ENCODE measurements around the gene ZBTB1.

Gene ZBTB1

GRCh38 chr14:64474041-64474440 is 30.5 kb upstream of the ZBTB1 start:
- H3K4me2 ChIP-seq (ENCODE audit: low read length): no peak overlapping the region
- no peaks in the 10 kb centered on the region for H3K36me3 ChIP-seq (ENCODE audit: insufficient read depth, low read length)
- no peaks in the 10 kb centered on the region for H3K27me3 ChIP-seq (ENCODE audit: control insufficient read depth, insufficient read depth, low read length)
- no peaks in the 10 kb centered on the region for H3K4me1 ChIP-seq (ENCODE audit: control insufficient read depth, insufficient read depth, low read length)
- no peak overlapping the region for H3K4me3 ChIP-seq (ENCODE audit: low read length)
- H3K9ac ChIP-seq (ENCODE audit: low read depth, low read length): no peak overlapping the region
- no peaks in the 10 kb centered on the region for H3K9me3 ChIP-seq (replicated peaks; ENCODE audit: low read length)

- no peak overlapping the region for H3K4me3 ChIP-seq (ENCODE audit: low read length)
- no peaks in the 10 kb centered on the region for H3K4me1 ChIP-seq (ENCODE audit: control insufficient read depth, insufficient read depth, low read length)
- H3K27me3 ChIP-seq (ENCODE audit: control insufficient read depth, insufficient read depth, low read length): no peaks in the 10 kb centered on the region
Measured at GRCh38 chr14:64474698-64475097, 29.9 kb upstream of the ZBTB1 start.

GRCh38 chr14:64475585-64476273 is 28.8 kb upstream of the ZBTB1 start:
- Histone ChIP-seq H3K4me3 (ENCODE audit: low read length) (no peak overlapping the region), H3K9ac (ENCODE audit: low read depth, low read length) (no peak overlapping the region), H3K4me1 (ENCODE audit: control insufficient read depth, insufficient read depth, low read length) (no peaks in the 10 kb centered on the region), H3K4me2 (ENCODE audit: low read length) (no peak overlapping the region), H3K36me3 (ENCODE audit: insufficient read depth, low read length) (no peaks in the 10 kb centered on the region), H3K9me3 (replicated peaks; ENCODE audit: low read length) (no peaks in the 10 kb centered on the region), H3K27me3 (ENCODE audit: control insufficient read depth, insufficient read depth, low read length) (no peaks in the 10 kb centered on the region)

More at GRCh38 chr14:64474698-64475097, 29.9 kb upstream of the ZBTB1 start:
- Histone ChIP-seq H3K9ac (ENCODE audit: low read depth, low read length) (no peak overlapping the region), H3K36me3 (ENCODE audit: insufficient read depth, low read length) (no peaks in the 10 kb centered on the region), H3K9me3 (replicated peaks; ENCODE audit: low read length) (no peaks in the 10 kb centered on the region), H3K4me2 (ENCODE audit: low read length) (no peak overlapping the region)

GRCh38 chr14:64476438-64476837 is 28.1 kb upstream of the ZBTB1 start:
- Histone ChIP-seq H3K4me3 (ENCODE audit: low read length) (no peak overlapping the region), H3K27me3 (ENCODE audit: control insufficient read depth, insufficient read depth, low read length) (no peaks in the 10 kb centered on the region), H3K9me3 (replicated peaks; ENCODE audit: low read length) (no peaks in the 10 kb centered on the region), H3K4me1 (ENCODE audit: control insufficient read depth, insufficient read depth, low read length) (no peaks in the 10 kb centered on the region), H3K36me3 (ENCODE audit: insufficient read depth, low read length) (no peaks in the 10 kb centered on the region), H3K4me2 (ENCODE audit: low read length) (no peak overlapping the region), H3K9ac (ENCODE audit: low read depth, low read length) (no peak overlapping the region)

- H3K27me3 ChIP-seq (ENCODE audit: control insufficient read depth, insufficient read depth, low read length): no peaks in the 10 kb centered on the region
- H3K9me3 ChIP-seq (replicated peaks; ENCODE audit: low read length): no peaks in the 10 kb centered on the region
- H3K4me2 ChIP-seq (ENCODE audit: low read length): no peak overlapping the region
- H3K9ac ChIP-seq (ENCODE audit: low read depth, low read length): no peak overlapping the region
- no peak overlapping the region for H3K4me3 ChIP-seq (ENCODE audit: low read length)
- H3K36me3 ChIP-seq (ENCODE audit: insufficient read depth, low read length): no peaks in the 10 kb centered on the region
- H3K4me1 ChIP-seq (ENCODE audit: control insufficient read depth, insufficient read depth, low read length): no peaks in the 10 kb centered on the region
Measured at GRCh38 chr14:64478634-64479250, 25.8 kb upstream of the ZBTB1 start.

GRCh38 chr14:64488590-64489099 is 15.9 kb upstream of the ZBTB1 start:
- no peaks in the 10 kb centered on the region for H3K27me3 ChIP-seq (ENCODE audit: control insufficient read depth, insufficient read depth, low read length)
- H3K4me1 ChIP-seq (ENCODE audit: control insufficient read depth, insufficient read depth, low read length): no peaks in the 10 kb centered on the region
- no peak overlapping the region for H3K9ac ChIP-seq (ENCODE audit: low read depth, low read length)
- no peak overlapping the region for H3K4me3 ChIP-seq (ENCODE audit: low read length)
- peaks cover 19% of the 10 kb centered on the region for H3K36me3 ChIP-seq (ENCODE audit: insufficient read depth, low read length)
- H3K9me3 ChIP-seq (replicated peaks; ENCODE audit: low read length): no peaks in the 10 kb centered on the region
- no peak overlapping the region for H3K4me2 ChIP-seq (ENCODE audit: low read length)

GRCh38 chr14:64491637-64492036 is 12.9 kb upstream of the ZBTB1 start:
- Histone ChIP-seq H3K9me3 (replicated peaks; ENCODE audit: low read length) (no peaks in the 10 kb centered on the region), H3K4me1 (ENCODE audit: control insufficient read depth, insufficient read depth, low read length) (no peaks in the 10 kb centered on the region), H3K27me3 (ENCODE audit: control insufficient read depth, insufficient read depth, low read length) (no peaks in the 10 kb centered on the region), H3K4me2 (ENCODE audit: low read length) (no peak overlapping the region), H3K9ac (ENCODE audit: low read depth, low read length) (no peak overlapping the region), H3K36me3 (ENCODE audit: insufficient read depth, low read length) (peaks cover 25% of the 10 kb centered on the region), H3K4me3 (ENCODE audit: low read length) (no peak overlapping the region)

- Histone ChIP-seq H3K4me1 (ENCODE audit: control insufficient read depth, insufficient read depth, low read length) (no peaks in the 10 kb centered on the region), H3K27me3 (ENCODE audit: control insufficient read depth, insufficient read depth, low read length) (no peaks in the 10 kb centered on the region), H3K4me2 (ENCODE audit: low read length) (no peak overlapping the region), H3K9ac (ENCODE audit: low read depth, low read length) (no peak overlapping the region), H3K4me3 (ENCODE audit: low read length) (no peak overlapping the region), H3K36me3 (ENCODE audit: insufficient read depth, low read length) (peaks cover 11% of the 10 kb centered on the region), H3K9me3 (replicated peaks; ENCODE audit: low read length) (no peaks in the 10 kb centered on the region)
Measured at GRCh38 chr14:64493455-64493854, 11.1 kb upstream of the ZBTB1 start.

GRCh38 chr14:64495252-64495651 is 9.3 kb upstream of the ZBTB1 start:
- Histone ChIP-seq H3K9me3 (replicated peaks; ENCODE audit: low read length) (no peaks in the 10 kb centered on the region), H3K36me3 (ENCODE audit: insufficient read depth, low read length) (peaks cover 13% of the 10 kb centered on the region), H3K9ac (ENCODE audit: low read depth, low read length) (no peak overlapping the region), H3K4me2 (ENCODE audit: low read length) (no peak overlapping the region), H3K4me3 (ENCODE audit: low read length) (no peak overlapping the region), H3K4me1 (ENCODE audit: control insufficient read depth, insufficient read depth, low read length) (peaks cover 6% of the 10 kb centered on the region), H3K27me3 (ENCODE audit: control insufficient read depth, insufficient read depth, low read length) (no peaks in the 10 kb centered on the region)

GRCh38 chr14:64496764-64497163 is 7.8 kb upstream of the ZBTB1 start:
- Histone ChIP-seq H3K9ac (ENCODE audit: low read depth, low read length) (no peak overlapping the region), H3K4me2 (ENCODE audit: low read length) (no peak overlapping the region), H3K9me3 (replicated peaks; ENCODE audit: low read length) (no peaks in the 10 kb centered on the region), H3K4me3 (ENCODE audit: low read length) (no peak overlapping the region), H3K27me3 (ENCODE audit: control insufficient read depth, insufficient read depth, low read length) (no peaks in the 10 kb centered on the region), H3K36me3 (ENCODE audit: insufficient read depth, low read length) (peaks cover 12% of the 10 kb centered on the region), H3K4me1 (ENCODE audit: control insufficient read depth, insufficient read depth, low read length) (peaks cover 21% of the 10 kb centered on the region)

GRCh38 chr14:64500088-64500487 is 4.5 kb upstream of the ZBTB1 start:
- Histone ChIP-seq H3K4me2 (ENCODE audit: low read length) (no peak overlapping the region), H3K4me3 (ENCODE audit: low read length) (no peak overlapping the region), H3K9ac (ENCODE audit: low read depth, low read length) (no peak overlapping the region), H3K4me1 (ENCODE audit: control insufficient read depth, insufficient read depth, low read length) (peaks cover 30% of the 10 kb centered on the region), H3K9me3 (replicated peaks; ENCODE audit: low read length) (no peaks in the 10 kb centered on the region), H3K36me3 (ENCODE audit: insufficient read depth, low read length) (peaks cover 6% of the 10 kb centered on the region), H3K27me3 (ENCODE audit: control insufficient read depth, insufficient read depth, low read length) (no peaks in the 10 kb centered on the region)
